K562 (cell line): Measurements from ENCODE around the gene VPS35. TPM values are rescaled to one million over a fixed set of nuclear protein-coding genes. Genes with fewer than 3 reads are reported as not detected.

ENCODE experiments used
- ATAC-seq: fragments of 200-7000 bp; cut with Tn5 transposase; 3 replicates; pipeline ENCODE4 v1.9.1; 2020; ENCODE audit warnings: moderate library complexity
- BruUV-seq: library from RNA; stranded (reverse); fragments of 400-500 nt; replicated peaks from 2 replicates; lab custom pipeline; 2021; lab: Mats Ljungman, UMichigan
- CTCF ChIA-PET: fragments of 300-600 bp; formaldehyde crosslinking; extraction: SDS; loops from one replicate; lab custom pipeline; 2021; ENCODE audit warnings: low intra/inter-chr PET ratio; lab: Yijun Ruan, JAX
- POLR2A ChIA-PET: fragments of 300-600, 350-650 bp; sonication (Branson Sonifier 250); formaldehyde crosslinking; extraction: SDS; loops from one replicate; lab custom pipeline; 2021; ENCODE audit warnings: antibody characterized with exemption, inconsistent platforms; lab: Yijun Ruan, JAX
- DNase-seq, 4 experiments: peaks; one replicate each; pipeline versions ENCODE4 v3.0.0 to v3.0.0-alpha.2; 2011 to 2018; ENCODE audit warnings: low spot score in 3 of 4, mixed read lengths in 3 of 4; ENCODE audit errors: extremely low read depth in 1 of 4
- FAIRE-seq: peaks from 2 replicates; lab custom pipeline; 2011; peaks lifted over from hg19 to GRCh38; lab: Jason Lieb, UNC
- H2AFZ ChIP-seq: 2 replicates; pipeline ENCODE4 v1.6.0; 2011; ENCODE audit warnings: low read depth, low read length, control low read depth, inconsistent platforms
- H3K27ac ChIP-seq: fragments of 200-600 bp; 3 replicates; pipeline ENCODE4 v1.8.0; 2011; ENCODE audit warnings: low read depth, mild to moderate bottlenecking, control low read depth, inconsistent platforms, low read length, moderate library complexity, mixed read lengths; ENCODE audit errors: extremely low read depth
- H3K27me3 ChIP-seq, 2 experiments: fragments of 300-600 bp in 1 of 2; 2 replicates in 1 of 2; 3 replicates in 1 of 2; pipeline versions ENCODE4 v1.6.0 to v1.8.0; 2011; ENCODE audit warnings: inconsistent platforms in 2 of 2, low read length in 2 of 2, mild to moderate bottlenecking in 1 of 2, mixed read lengths in 1 of 2, moderate library complexity in 1 of 2; ENCODE audit not compliant: control insufficient read depth in 2 of 2, insufficient read depth in 2 of 2
- H3K36me3 ChIP-seq: fragments of 300-600 bp; 3 replicates; pipeline ENCODE4 v1.8.0; 2011; ENCODE audit warnings: mild to moderate bottlenecking, low read length, inconsistent platforms; ENCODE audit not compliant: control insufficient read depth, insufficient read depth
- H3K4me1 ChIP-seq, 2 experiments: fragments of 200-600 bp in 1 of 2; replicated peaks in 1 of 2; 2 replicates in 1 of 2; 3 replicates in 1 of 2; pipeline versions ENCODE4 v1.5.1 to v1.8.0; 2011; ENCODE audit warnings: inconsistent platforms in 2 of 2, low read length in 2 of 2, mild to moderate bottlenecking in 1 of 2, mixed read lengths in 1 of 2, moderate library complexity in 1 of 2; ENCODE audit not compliant: control insufficient read depth in 2 of 2, insufficient read depth in 2 of 2
- H3K4me2 ChIP-seq: 2 replicates; pipeline ENCODE4 v1.6.1; 2011; ENCODE audit warnings: low read length, control low read depth, inconsistent platforms, mixed read lengths; ENCODE audit not compliant: insufficient read depth
- H3K4me3 ChIP-seq: fragments of 200-600 bp; sonication (generic), shearing (Covaris generic); 2 replicates; pipeline ENCODE4 v1.5.1; 2016; ENCODE audit warnings: control low read depth, inconsistent platforms
- H3K79me2 ChIP-seq: fragments of 200-600 bp; 3 replicates; pipeline ENCODE4 v1.8.0; 2011; ENCODE audit warnings: low read length, inconsistent platforms; ENCODE audit not compliant: control insufficient read depth, insufficient read depth
- H3K9ac ChIP-seq, 2 experiments: 2 replicates each; pipeline versions ENCODE4 v1.6.0 to v1.6.1; 2011; ENCODE audit warnings: low read depth in 2 of 2, low read length in 2 of 2, control low read depth in 1 of 2, inconsistent platforms in 1 of 2, mild to moderate bottlenecking in 1 of 2, mixed read lengths in 1 of 2; ENCODE audit not compliant: insufficient read depth in 1 of 2
- H3K9me1 ChIP-seq: one replicate; pipeline ENCODE4 v1.6.0; 2011; ENCODE audit warnings: inconsistent platforms, mild to moderate bottlenecking, low read length, moderate library complexity; ENCODE audit not compliant: control insufficient read depth, insufficient read depth
- H3K9me3 ChIP-seq: replicated peaks from 2 replicates; pipeline ENCODE4 v1.5.1; 2011; ENCODE audit warnings: low read depth, low read length, inconsistent platforms; ENCODE audit not compliant: control insufficient read depth, insufficient read depth
- H4K20me1 ChIP-seq: replicated peaks from 2 replicates; pipeline ENCODE4 v1.6.1; 2011; ENCODE audit warnings: low read length, inconsistent platforms, mixed read lengths; ENCODE audit not compliant: control insufficient read depth, insufficient read depth
- ATF1 ChIP-seq, 2 experiments: fragments of 450-650 bp in 1 of 2; IDR thresholded peaks; 2 replicates each; pipeline ENCODE4 v1.6.1; 2016; ENCODE audit warnings: missing compliant biosample characterization in 1 of 2, missing genetic modification characterization in 1 of 2
- CBX1 ChIP-seq: sonication (generic); IDR thresholded peaks from 2 replicates; pipeline ENCODE4 v1.6.1; 2016; ENCODE audit warnings: antibody characterized with exemption, low read depth, mild to moderate bottlenecking
- CREB1 ChIP-seq, 2 experiments: sonication (generic) in 1 of 2; formaldehyde crosslinking in 1 of 2; IDR thresholded peaks; 2 replicates each; pipeline versions ENCODE4 v1.6.1 to v1.8.0; 2012 to 2022; ENCODE audit warnings: inconsistent platforms in 1 of 2, mild to moderate bottlenecking in 1 of 2, missing genetic modification reagents in 1 of 2, moderate library complexity in 1 of 2
- ETV1 ChIP-seq: fragments of 450-650 bp; conservative IDR thresholded peaks from 2 replicates; pipeline ENCODE4 v1.6.1; 2016; ENCODE audit warnings: missing genetic modification characterization, control low read depth, low read depth, missing compliant biosample characterization
- GTF2A2 ChIP-seq: IDR thresholded peaks from 2 replicates; pipeline ENCODE4 v1.6.1; 2016; ENCODE audit warnings: mild to moderate bottlenecking, missing genetic modification characterization, missing compliant biosample characterization
- HNRNPUL1 ChIP-seq: fragments of 200-400 bp; formaldehyde crosslinking; IDR thresholded peaks from 2 replicates; pipeline ENCODE4 v1.6.1; 2017; ENCODE audit warnings: low read length
- KDM2B ChIP-seq: fragments of 250-450 bp; sonication (Bioruptor Pico); IDR thresholded peaks from 2 replicates; pipeline ENCODE4 v1.8.0; 2021; ENCODE audit warnings: mild to moderate bottlenecking, moderate library complexity
- MECOM ChIP-seq: fragments of 250-450 bp; sonication (Bioruptor Pico); IDR thresholded peaks from 2 replicates; pipeline ENCODE4 v1.8.0; 2022; ENCODE audit warnings: inconsistent platforms
- SAFB ChIP-seq: fragments of 200-400 bp; formaldehyde crosslinking; IDR thresholded peaks from 2 replicates; pipeline ENCODE4 v1.6.1; 2017; ENCODE audit warnings: low read depth, low read length, borderline replicate concordance
- SIN3A ChIP-seq, 2 experiments: fragments of 150-350 bp in 1 of 2; IDR thresholded peaks; 2 replicates each; pipeline ENCODE4 v1.6.1; 2011 to 2016; ENCODE audit warnings: borderline replicate concordance in 2 of 2, low read depth in 2 of 2, low read length in 2 of 2, mild to moderate bottlenecking in 2 of 2, moderate library complexity in 2 of 2; ENCODE audit not compliant: control insufficient read depth in 1 of 2
- SP2 ChIP-seq: IDR thresholded peaks from 2 replicates; pipeline ENCODE4 v1.6.1; 2011; ENCODE audit warnings: mild to moderate bottlenecking, low read depth, low read length, moderate library complexity; ENCODE audit not compliant: poor library complexity, severe bottlenecking; ENCODE audit errors: extremely low read depth
- WHSC1 ChIP-seq: IDR thresholded peaks from one replicate; pipeline ENCODE4 v1.6.1; 2012; ENCODE audit warnings: low read length, control low read depth, inconsistent platforms
- YBX1 ChIP-seq: fragments of 450-650 bp; IDR thresholded peaks from 2 replicates; pipeline ENCODE4 v1.7.1; 2016; ENCODE audit warnings: mild to moderate bottlenecking
- ZBTB49 ChIP-seq: sonication (generic); formaldehyde crosslinking; IDR thresholded peaks from 2 replicates; pipeline ENCODE4 v1.8.0; 2022; ENCODE audit warnings: missing genetic modification reagents, mild to moderate bottlenecking, borderline replicate concordance
- ZNF280B ChIP-seq: fragments of 250-450 bp; sonication (Bioruptor Pico); IDR thresholded peaks from 2 replicates; pipeline ENCODE4 v1.5.1; 2021; ENCODE audit warnings: mild to moderate bottlenecking
- WGBS: fragments of 100-300 bp; shearing (Covaris generic); methylation state at CpG from one replicate; pipeline ENCODE4 v1.1.6; 2016; ENCODE audit warnings: low coverage, mixed read lengths; ENCODE audit not compliant: insufficient coverage; ENCODE audit errors: missing lambda C conversion rate; 5-methylcytosine and 5-hydroxymethylcytosine counted together
- in situ Hi-C: fragments of 300-500 bp; cut with MboI; formaldehyde crosslinking; loops from 4 replicates; pipeline ENCODE4 v1.15.0; 2018; ENCODE audit warnings: inconsistent platforms, mixed read lengths
- intact Hi-C: fragments of 100-400 bp; cut with micrococcal nuclease; formaldehyde crosslinking; loops from 2 replicates; pipeline ENCODE4 v1.14.2; 2022
- polyA plus RNA-seq, 8 experiments: library from polyadenylated mRNA; depleted of rRNA in 4 of 8; stranded (reverse) in 5 of 8; unstranded in 3 of 8; fragments of >200 nt; fragmentation: Nextera tagmentation in 2 of 8; fragmentation: Illumina TruSeq in 1 of 8; extraction: Ambion mirVana in 2 of 8; extraction: Trizol in 1 of 8; gene quantifications; 2 replicates each; pipeline versions ENCODE4 v1.2.1 to v1.2.3, GENCODE V29; 2011 to 2014; ENCODE audit warnings: inconsistent platforms in 1 of 8, missing spikeins in 1 of 8
- total RNA-seq, 7 experiments: library from RNA; depleted of rRNA in 6 of 7; stranded (reverse); fragments of >200 nt in 6 of 7; fragmentation: Illumina TruSeq in 2 of 7; extraction: Trizol in 2 of 7; gene quantifications; 2 replicates each; pipeline versions ENCODE4 v1.2.1 to v1.2.3, GENCODE V29; 2011 to 2021; ENCODE audit warnings: low replicate concordance in 1 of 7

The VPS35 gene
- total and polyA plus RNA-seq, 9 of the 15 experiments (the other 6 are each of a cell fraction or from before 2014, with no cell fraction given) = 32.7 to 131 (median 66.2) TPM

- TF ChIP-seq MECOM (CRISPR knock-in tag) = no peak
- peak; percentile 62 to 78; a peak in 3 of 4 replicates for TF ChIP-seq SIN3A (IDR thresholded peaks at IDR 0.05; ENCODE audit: borderline replicate concordance in 2 of 2, control insufficient read depth in 1 of 2, low read depth in 2 of 2, low read length in 2 of 2)
- TF ChIP-seq SAFB = no peak
These were observed at the start of gene VPS35 (continued) for GRCh38 chr16:46688654-46689364.

GRCh38 chr16:46737621-46738214 lies 48.7 kb upstream of the VPS35 start:
- no peaks in the 10 kb centered on the region for H3K9me3 ChIP-seq
- CTCF ChIA-PET = no interaction called here
- POLR2A ChIA-PET = interaction anchor here (0.6 kb wide), 2 partner anchors 13 to 86 kb away, joined by 3 read pairs; no protein-coding TSS in a partner anchor
- ATAC-seq = no peak
- peaks cover 3% of the 10 kb centered on the region for H3K9me1 ChIP-seq
- peaks cover 17 to 34% of the 10 kb centered on the region in 2 experiments; a peak in 4 of 5 replicates for H3K4me1 ChIP-seq
- no peak overlapping the region for H3K27ac ChIP-seq
- no peaks in the 10 kb centered on the region for H3K27me3 ChIP-seq
- no peak for DNase-seq
- in situ Hi-C loops (no loop called here), intact Hi-C loops (no loop called here)
- H3K4me3 ChIP-seq = no peak overlapping the region
- H3K79me2 ChIP-seq = peaks cover 14% of the 10 kb centered on the region; the same call in 2 of the 3 replicates
- H3K36me3 ChIP-seq = no peaks in the 10 kb centered on the region
- no peak overlapping the region for H3K4me2 ChIP-seq
- no peaks in the 10 kb centered on the region for H4K20me1 ChIP-seq
- H3K9ac ChIP-seq = 0 out of 4 replicates have a peak overlapping the region, but pooled peaks of 1 of the 2 experiments have one; percentile 60
- no peak overlapping the region for H2AFZ ChIP-seq
- 66% methylated on average over 13 of the region's 14 CpGs for WGBS
- no peak for FAIRE-seq
- no TSS peak for BruUV-seq
- TF ChIP-seq HNRNPUL1 = no peak
- TF ChIP-seq WHSC1 = no peak
- TF ChIP-seq CBX1 = no peak
- TF ChIP-seq KDM2B = no peak
- no peak for TF ChIP-seq ATF1 (CRISPR knock-in tag; IDR thresholded peaks at IDR 0.05)
- TF ChIP-seq ATF1 (tag; IDR thresholded peaks at IDR 0.05) = no peak
- TF ChIP-seq MECOM (CRISPR knock-in tag) = no peak
- TF ChIP-seq YBX1 = no peak
- TF ChIP-seq ZBTB49 (CRISPR knock-in tag) = no peak
- no peak for TF ChIP-seq SP2
- no peak for TF ChIP-seq ZNF280B
- no peak for TF ChIP-seq ETV1 (tag)
- TF ChIP-seq GTF2A2 (tag) = no peak
- no peak for TF ChIP-seq CREB1 (IDR thresholded peaks at IDR 0.05)
- TF ChIP-seq CREB1 (CRISPR knock-in tag; IDR thresholded peaks at IDR 0.05) = no peak
